ENCODE measurements around the gene GRM8.

Gene GRM8

GRCh38 chr7:126460664-126461063 is 792.1 kb downstream of the GRM8 start:
- no peaks in the 10 kb centered on the region for H3K9me3 ChIP-seq
- no peaks in the 10 kb centered on the region for H3K27me3 ChIP-seq
- H3K4me3 ChIP-seq (ENCODE audit: low read depth, low read length) = no peak overlapping the region
- no peak for TF ChIP-seq CTCF (IDR thresholded peaks at IDR 0.05; ENCODE audit: low read depth, low read length)
- no peaks in the 10 kb centered on the region for H3K36me3 ChIP-seq
- H3K4me1 ChIP-seq = no peaks in the 10 kb centered on the region
- no peak for DNase-seq

GRCh38 chr7:126453104-126453503 is 799.6 kb downstream of the GRM8 start:
- TF ChIP-seq CTCF (IDR thresholded peaks at IDR 0.05; ENCODE audit: low read depth, low read length) = no peak
- Histone ChIP-seq H3K9me3 (no peaks in the 10 kb centered on the region), H3K4me3 (ENCODE audit: low read depth, low read length) (no peak overlapping the region), H3K36me3 (no peaks in the 10 kb centered on the region), H3K4me1 (no peaks in the 10 kb centered on the region), H3K27me3 (no peaks in the 10 kb centered on the region)
- no peak for DNase-seq

GRCh38 chr7:126450269-126450671 is 802.5 kb downstream of the GRM8 start:
- Histone ChIP-seq H3K9me3 (no peaks in the 10 kb centered on the region), H3K4me3 (ENCODE audit: low read depth, low read length) (no peak overlapping the region), H3K27me3 (no peaks in the 10 kb centered on the region), H3K36me3 (no peaks in the 10 kb centered on the region), H3K4me1 (no peaks in the 10 kb centered on the region)
- no peak for DNase-seq
- TF ChIP-seq CTCF (IDR thresholded peaks at IDR 0.05; ENCODE audit: low read depth, low read length) = no peak

- Histone ChIP-seq H3K27me3 (no peaks in the 10 kb centered on the region), H3K4me1 (no peaks in the 10 kb centered on the region), H3K36me3 (no peaks in the 10 kb centered on the region), H3K4me3 (ENCODE audit: low read depth, low read length) (no peak overlapping the region), H3K9me3 (no peaks in the 10 kb centered on the region)
- TF ChIP-seq CTCF (IDR thresholded peaks at IDR 0.05; ENCODE audit: low read depth, low read length) = no peak
- DNase-seq = no peak
Observed at GRCh38 chr7:126449611-126450268, 803.0 kb downstream of the GRM8 start.

- no peaks in the 10 kb centered on the region for H3K36me3 ChIP-seq
- DNase-seq = no peak
- no peaks in the 10 kb centered on the region for H3K9me3 ChIP-seq
- H3K27me3 ChIP-seq = no peaks in the 10 kb centered on the region
- no peak for TF ChIP-seq CTCF (IDR thresholded peaks at IDR 0.05; ENCODE audit: low read depth, low read length)
- H3K4me3 ChIP-seq (ENCODE audit: low read depth, low read length) = no peak overlapping the region
- H3K4me1 ChIP-seq = no peaks in the 10 kb centered on the region
Observed at GRCh38 chr7:126447984-126448383, 804.8 kb downstream of the GRM8 start.

GRCh38 chr7:126445991-126446390 is 806.8 kb downstream of the GRM8 start:
- no peak for DNase-seq
- Histone ChIP-seq H3K36me3 (no peaks in the 10 kb centered on the region), H3K4me3 (ENCODE audit: low read depth, low read length) (no peak overlapping the region), H3K9me3 (no peaks in the 10 kb centered on the region), H3K27me3 (no peaks in the 10 kb centered on the region), H3K4me1 (no peaks in the 10 kb centered on the region)
- no peak for TF ChIP-seq CTCF (IDR thresholded peaks at IDR 0.05; ENCODE audit: low read depth, low read length)

All from BE2C (cell line).